Measurements from ENCODE around the gene WBP2NL.
A peak's percentile ranks its signal among the peaks of the same experiment; 100 is the strongest.
"Not testable (repeated sequence)": the region's sequence is repeated elsewhere in the genome, so short reads cannot be mapped to it uniquely, and the experiment has no call there.

WBP2NL gene

GRCh38 chr22:42035256-42035655 is 36.7 kb downstream of the WBP2NL start:
- DNase-seq (ENCODE audit: low read depth): no peak

- DNase-seq (ENCODE audit: low read depth): no peak
These were observed 40.7 kb downstream of the WBP2NL start for GRCh38 chr22:42039271-42039670.

- DNase-seq (ENCODE audit: low read depth): no peak
These were observed 43.2 kb downstream of the WBP2NL start for GRCh38 chr22:42041784-42042183.

- DNase-seq (ENCODE audit: low read depth): no peak
These were observed 52.1 kb downstream of the WBP2NL start for GRCh38 chr22:42050641-42051180.

- no peak for DNase-seq (ENCODE audit: low read depth)
These were observed 54.2 kb downstream of the WBP2NL start for GRCh38 chr22:42052765-42053164.

- no peak for DNase-seq (ENCODE audit: low read depth)
These were observed 58.3 kb downstream of the WBP2NL start for GRCh38 chr22:42056757-42057511.

- DNase-seq (ENCODE audit: low read depth): no peak
These were observed 61.9 kb downstream of the WBP2NL start for GRCh38 chr22:42060489-42060888.

- no peak for DNase-seq (ENCODE audit: low read depth)
These were observed 62.5 kb downstream of the WBP2NL start for GRCh38 chr22:42061041-42061440.

GRCh38 chr22:42062506-42063170 is 64.0 kb downstream of the WBP2NL start:
- DNase-seq (ENCODE audit: low read depth): no peak

GRCh38 chr22:42064629-42065028 is 66.0 kb downstream of the WBP2NL start:
- DNase-seq (ENCODE audit: low read depth): no peak

- DNase-seq (ENCODE audit: low read depth): no peak
These were observed 67.0 kb downstream of the WBP2NL start for GRCh38 chr22:42065438-42066125.

- DNase-seq (ENCODE audit: low read depth): no peak
These were observed 67.7 kb downstream of the WBP2NL start for GRCh38 chr22:42066126-42066761.

- DNase-seq (ENCODE audit: low read depth): no peak
These were observed 68.3 kb downstream of the WBP2NL start for GRCh38 chr22:42066937-42067336.

GRCh38 chr22:42067671-42068251 is 69.2 kb downstream of the WBP2NL start:
- DNase-seq (ENCODE audit: low read depth): no peak

- DNase-seq (ENCODE audit: low read depth): no peak
These were observed 69.7 kb downstream of the WBP2NL start for GRCh38 chr22:42068291-42068690.

GRCh38 chr22:42069801-42070516 is 71.4 kb downstream of the WBP2NL start:
- no peak for DNase-seq (ENCODE audit: low read depth)

GRCh38 chr22:42070517-42071422 is 72.2 kb downstream of the WBP2NL start, which contains the start of gene NAGA:
TSS of gene NAGA (minus strand) at chr22:42070812. CDS start at chr22:42070297, 515 bp downstream.
- DNase-seq (ENCODE audit: low read depth): peak; percentile 88

- not testable (repeated sequence) for DNase-seq (ENCODE audit: low read depth)
These were observed 72.9 kb downstream of the WBP2NL start for GRCh38 chr22:42071508-42071907.

GRCh38 chr22:42072606-42073330 is 74.2 kb downstream of the WBP2NL start:
- no peak for DNase-seq (ENCODE audit: low read depth)

All from HS-27A (cell line).